Stimulated activated CD4-positive, alpha-beta T cell treated with anti-CD3 and anti-CD28 coated beads, Interleukin-4, amount 100 ng/mL, for 24 hours (primary cell): ENCODE measurements around the gene MACROH2A2.
A peak's percentile ranks its signal among the peaks of the same experiment; 100 is the strongest.
"Not testable (repeated sequence)": the region's sequence is repeated elsewhere in the genome, so short reads cannot be mapped to it uniquely, and the experiment has no call there.

Experiments used
- DNase-seq: peaks from one replicate; pipeline ENCODE4 v3.0.0-alpha.2; 2020

The MACROH2A2 gene

GRCh38 chr10:70106958-70107791 lies 54.5 kb downstream of the MACROH2A2 start:
- DNase-seq: no peak

GRCh38 chr10:70109064-70109729 lies 56.6 kb downstream of the MACROH2A2 start:
- DNase-seq: no peak

DNA sequence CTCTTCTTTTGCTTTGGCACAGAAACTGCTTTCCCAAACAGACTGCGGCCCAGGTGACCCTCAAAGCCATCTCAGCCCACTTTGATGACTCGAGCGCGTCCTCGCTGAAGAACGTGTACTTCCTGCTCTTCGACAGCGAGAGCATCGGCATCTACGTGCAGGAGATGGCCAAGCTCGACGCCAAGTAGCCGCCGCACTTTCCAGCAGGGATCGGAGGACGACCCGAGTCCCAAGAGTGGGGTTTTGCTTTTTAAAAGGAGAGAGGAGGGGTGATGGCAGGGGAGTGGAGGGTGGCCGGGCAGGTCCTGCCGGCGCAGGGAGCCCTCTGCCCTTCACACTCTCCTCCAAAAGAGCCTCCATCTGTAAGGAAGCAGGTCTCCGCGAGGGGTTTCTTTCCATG lies 58.9 kb downstream of the MACROH2A2 start:
- no peak for DNase-seq

- no peak for DNase-seq
Measured at GRCh38 chr10:70112071-70112470, 59.4 kb downstream of the MACROH2A2 start.

DNA sequence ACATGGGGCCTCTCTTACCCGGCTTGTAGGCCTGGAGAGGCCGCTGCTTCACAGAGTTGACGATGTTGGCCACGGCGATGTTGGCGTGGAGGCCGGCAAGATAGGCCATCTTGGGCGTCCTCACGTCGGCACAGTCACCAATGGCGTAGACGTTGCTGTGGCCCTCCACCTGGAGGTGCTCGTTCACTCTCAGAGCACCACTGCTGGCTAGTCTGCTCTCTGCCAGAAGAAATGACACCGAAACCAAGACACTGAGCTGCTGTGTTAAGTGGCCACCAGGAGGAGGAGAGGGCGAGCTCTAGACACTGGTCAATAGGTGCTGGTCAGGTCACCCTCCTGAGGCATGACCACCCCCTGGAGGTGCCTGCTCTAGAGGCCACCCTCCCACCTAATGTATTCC lies 62.3 kb downstream of the MACROH2A2 start:
- no peak for DNase-seq

DNA sequence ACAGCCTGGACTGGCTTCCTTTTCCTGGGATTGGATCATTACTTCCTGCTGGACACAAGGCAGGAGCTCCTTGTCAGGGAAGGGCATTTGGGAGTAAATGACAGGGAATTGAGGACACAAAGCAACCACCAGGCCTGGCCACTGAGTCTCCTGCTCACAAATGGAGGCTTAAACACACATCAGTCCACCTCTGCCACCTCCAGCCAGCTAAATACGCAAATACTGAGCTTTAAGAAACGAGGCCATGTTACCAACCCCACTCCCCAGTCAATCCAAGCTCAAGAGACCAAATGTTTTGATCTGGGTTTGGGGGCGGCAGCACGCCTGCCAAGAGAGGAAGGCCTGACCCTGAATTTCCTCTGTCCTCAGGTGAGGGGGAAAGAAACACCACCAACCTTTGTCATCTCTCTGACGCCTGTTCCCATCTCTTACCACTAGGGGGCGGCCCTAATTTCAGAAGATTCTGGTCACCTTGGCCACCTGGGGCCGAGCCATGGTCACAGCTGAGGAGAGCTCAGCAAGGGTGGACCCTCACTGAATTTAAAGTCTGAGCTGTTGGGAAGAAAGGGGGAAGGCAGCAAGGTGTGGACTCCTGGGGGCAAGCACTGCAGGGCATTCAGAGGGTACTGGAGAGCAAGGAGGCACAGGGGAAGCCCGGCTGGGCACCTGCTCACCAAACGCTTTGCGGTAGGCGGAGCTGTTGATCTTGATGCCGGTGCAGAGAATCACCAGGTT lies 63.5 kb downstream of the MACROH2A2 start:
- peak; percentile 66 for DNase-seq

- DNase-seq: no peak
Measured at GRCh38 chr10:70117646-70118045, 65.0 kb downstream of the MACROH2A2 start.

- no peak for DNase-seq
Measured at GRCh38 chr10:70118196-70118595, 65.5 kb downstream of the MACROH2A2 start.

GRCh38 chr10:70119197-70119596 lies 66.6 kb downstream of the MACROH2A2 start:
- DNase-seq: no peak

DNA sequence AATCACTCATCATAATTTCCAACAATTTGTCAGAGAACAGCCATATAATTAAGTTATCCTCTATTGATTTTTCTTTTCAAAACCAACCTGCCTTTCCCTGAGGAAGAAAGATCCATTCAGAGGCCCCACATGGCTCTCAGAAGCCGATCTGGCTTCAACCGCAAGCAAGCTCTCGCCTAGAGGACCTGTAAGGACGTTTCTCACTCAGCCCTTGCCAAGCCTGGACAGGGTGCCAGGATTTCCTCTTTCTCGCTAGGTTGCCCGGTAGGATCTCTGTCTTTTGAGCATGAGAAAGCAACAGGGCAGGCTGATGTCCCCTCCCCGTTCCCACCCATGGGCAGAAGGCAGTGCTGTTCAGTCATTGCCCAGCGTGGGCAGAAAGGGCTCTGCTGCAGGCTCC lies 67.0 kb downstream of the MACROH2A2 start:
- DNase-seq: no peak

DNA sequence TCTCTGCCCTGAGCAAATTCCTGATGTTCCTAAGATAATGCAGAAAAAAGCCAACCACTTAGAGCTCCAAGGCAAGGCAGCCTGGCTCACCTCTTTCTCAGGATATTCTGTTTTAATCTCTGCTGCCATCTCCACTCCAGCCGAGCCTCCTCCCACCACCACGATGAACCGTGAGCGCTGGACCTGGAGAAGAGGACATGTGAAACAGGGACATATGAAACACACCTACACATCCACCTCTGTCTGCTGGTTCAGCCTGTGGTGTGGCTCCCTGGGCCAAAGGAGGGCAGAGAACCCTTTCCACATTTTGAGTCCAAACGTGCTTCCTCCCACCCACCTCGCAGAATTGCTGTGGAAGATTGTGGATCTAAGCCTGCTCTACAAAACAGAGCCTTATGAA lies 67.8 kb downstream of the MACROH2A2 start:
- DNase-seq: no peak

DNA sequence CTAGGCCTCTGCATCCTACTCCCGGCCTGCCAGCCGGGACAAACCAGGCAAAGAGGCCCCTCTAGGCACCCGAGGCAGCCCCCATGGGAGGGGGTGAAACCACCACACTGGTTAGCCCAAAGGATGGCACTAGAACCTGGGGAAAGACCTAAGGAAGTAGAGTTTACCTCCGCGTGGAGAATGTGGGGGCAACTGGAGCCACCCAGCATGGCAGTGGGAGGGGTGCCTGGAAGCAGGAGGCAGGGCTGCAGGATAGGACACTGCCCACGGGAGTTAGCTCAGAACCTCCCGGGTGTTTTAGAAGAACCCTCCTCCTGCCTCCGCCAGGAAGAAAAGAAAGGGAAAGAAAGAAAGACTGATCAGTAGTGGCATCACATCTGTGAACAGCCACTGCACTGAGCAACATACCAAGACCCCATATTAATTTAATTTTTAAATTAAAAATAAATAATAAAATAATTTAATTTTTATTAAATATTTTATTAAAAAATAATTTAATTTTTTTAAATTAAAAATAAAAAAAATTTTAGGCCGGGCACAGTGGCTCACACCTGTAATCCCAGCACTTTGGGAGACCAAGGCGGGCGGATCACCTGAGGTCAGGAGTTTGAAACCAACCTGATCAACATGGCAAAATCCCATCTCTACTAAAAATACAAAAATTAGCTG lies 68.8 kb downstream of the MACROH2A2 start:
- no peak for DNase-seq

GRCh38 chr10:70122742-70123141 lies 70.1 kb downstream of the MACROH2A2 start:
- DNase-seq: no peak

GRCh38 chr10:70123166-70123565 lies 70.5 kb downstream of the MACROH2A2 start:
- DNase-seq: not testable (repeated sequence)

DNA sequence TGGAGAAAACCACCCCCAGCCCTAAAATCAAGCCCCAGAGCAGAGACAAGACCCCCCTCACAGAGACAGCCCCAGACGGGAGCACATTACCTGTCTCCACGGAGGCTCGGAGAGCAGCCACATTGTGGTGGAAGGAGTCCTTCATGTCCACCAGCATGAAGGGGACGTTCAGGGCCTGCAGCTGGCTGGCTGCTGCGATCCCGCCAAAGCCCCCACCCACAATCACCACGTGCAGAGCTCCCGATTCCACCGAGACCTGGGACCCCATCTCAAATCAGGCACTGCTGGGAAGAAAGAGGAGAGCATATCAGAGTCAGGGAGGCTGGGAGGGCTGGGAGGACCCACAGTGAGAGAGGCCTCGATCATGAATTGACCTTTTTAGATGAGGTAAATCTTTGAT lies 71.2 kb downstream of the MACROH2A2 start:
- DNase-seq: no peak

GRCh38 chr10:70124415-70124814 lies 71.8 kb downstream of the MACROH2A2 start:
- DNase-seq: no peak

DNA sequence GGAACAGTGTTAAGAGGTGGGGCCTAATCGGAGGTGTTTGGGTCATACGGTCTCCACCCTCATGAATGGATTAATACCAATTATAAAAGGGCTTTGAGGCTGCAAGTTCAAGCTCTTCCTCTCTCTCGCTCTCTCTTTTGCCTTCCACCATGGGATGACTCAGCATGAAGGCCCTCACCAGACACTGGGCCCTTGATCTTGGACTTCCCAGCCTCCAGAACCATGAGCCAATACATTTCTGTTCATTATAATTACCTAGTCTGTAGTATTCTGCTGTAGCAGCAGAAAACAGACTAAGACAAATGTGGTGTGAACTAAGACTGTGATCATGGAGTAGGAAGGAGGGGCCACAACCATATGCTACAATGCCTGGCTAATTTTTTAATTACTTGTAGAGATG lies 72.3 kb downstream of the MACROH2A2 start:
- no peak for DNase-seq

GRCh38 chr10:70125918-70126552 lies 73.4 kb downstream of the MACROH2A2 start:
- DNase-seq: no peak

GRCh38 chr10:70126700-70127395 lies 74.2 kb downstream of the MACROH2A2 start:
- DNase-seq: no peak

DNA sequence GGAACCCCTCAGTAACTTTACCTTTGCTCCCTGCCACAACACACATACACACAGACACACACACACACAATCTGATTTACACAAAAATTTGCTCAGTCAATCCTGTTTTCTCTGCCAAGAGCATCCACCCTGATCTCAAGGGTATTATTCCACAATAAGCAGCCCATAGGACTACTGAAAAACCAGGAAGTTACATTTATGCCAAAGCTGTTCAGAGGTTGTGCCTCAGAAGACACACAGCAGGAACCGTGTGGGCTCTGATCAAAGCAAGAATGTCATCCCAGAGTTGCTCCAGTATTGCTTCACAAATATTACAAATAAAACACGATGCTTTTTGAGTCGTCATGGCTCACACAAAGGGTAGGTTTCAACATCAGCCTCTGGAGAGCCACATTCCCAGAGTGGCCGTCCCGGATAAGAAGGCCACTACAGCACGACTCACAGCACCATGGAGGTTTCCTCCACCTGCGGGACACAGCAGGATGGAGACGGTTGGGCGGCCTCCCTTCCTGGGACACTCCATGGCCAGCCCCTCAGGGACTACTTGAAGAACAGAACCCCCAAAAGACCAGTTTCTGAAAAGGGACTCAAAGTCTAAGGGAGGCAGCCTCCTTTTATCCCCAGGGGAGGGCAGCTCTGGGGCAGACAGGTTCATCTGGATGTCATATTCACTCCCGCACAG lies 78.4 kb downstream of the MACROH2A2 start:
- DNase-seq: no peak

- no peak for DNase-seq
Measured at GRCh38 chr10:70131560-70131937, 78.9 kb downstream of the MACROH2A2 start.
